ENCODE measurements around the gene SPIN2A.

GRCh38 chrX:57133706-57134105 is 3.5 kb downstream of the SPIN2A start:
- TF ChIP-seq USF2 (IDR thresholded peaks at IDR 0.05; ENCODE audit: borderline replicate concordance, low read depth, low read length) (no peak), HCFC1 (IDR thresholded peaks at IDR 0.05; ENCODE audit: low read length) (no peak), TARDBP (IDR thresholded peaks at IDR 0.05; ENCODE audit: borderline replicate concordance) (no peak), CREM (IDR thresholded peaks at IDR 0.05; ENCODE audit: low read depth) (no peak), ZBTB40 (IDR thresholded peaks at IDR 0.05; ENCODE audit: borderline replicate concordance) (no peak), EP300 (IDR thresholded peaks at IDR 0.05; ENCODE audit: borderline replicate concordance in 1 of 2, control insufficient read depth in 1 of 2, low read depth in 2 of 2, low read length in 2 of 2) (no peak)
- TF ChIP-seq, protein P1, sequence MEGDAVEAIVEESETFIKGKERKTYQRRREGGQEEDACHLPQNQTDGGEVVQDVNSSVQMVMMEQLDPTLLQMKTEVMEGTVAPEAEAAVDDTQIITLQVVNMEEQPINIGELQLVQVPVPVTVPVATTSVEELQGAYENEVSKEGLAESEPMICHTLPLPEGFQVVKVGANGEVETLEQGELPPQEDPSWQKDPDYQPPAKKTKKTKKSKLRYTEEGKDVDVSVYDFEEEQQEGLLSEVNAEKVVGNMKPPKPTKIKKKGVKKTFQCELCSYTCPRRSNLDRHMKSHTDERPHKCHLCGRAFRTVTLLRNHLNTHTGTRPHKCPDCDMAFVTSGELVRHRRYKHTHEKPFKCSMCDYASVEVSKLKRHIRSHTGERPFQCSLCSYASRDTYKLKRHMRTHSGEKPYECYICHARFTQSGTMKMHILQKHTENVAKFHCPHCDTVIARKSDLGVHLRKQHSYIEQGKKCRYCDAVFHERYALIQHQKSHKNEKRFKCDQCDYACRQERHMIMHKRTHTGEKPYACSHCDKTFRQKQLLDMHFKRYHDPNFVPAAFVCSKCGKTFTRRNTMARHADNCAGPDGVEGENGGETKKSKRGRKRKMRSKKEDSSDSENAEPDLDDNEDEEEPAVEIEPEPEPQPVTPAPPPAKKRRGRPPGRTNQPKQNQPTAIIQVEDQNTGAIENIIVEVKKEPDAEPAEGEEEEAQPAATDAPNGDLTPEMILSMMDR (IDR thresholded peaks at IDR 0.05 in 2 of 3, conservative IDR thresholded peaks at IDR 0.05 in 1 of 3; ENCODE audit: control insufficient read depth in 2 of 3, extremely low read depth in 1 of 3, insufficient read depth in 1 of 3, low read depth in 3 of 3, low read length in 3 of 3), result no peak

Measured in GM12878 (cell line).